RPMI7951 (cell line): Measurements from ENCODE around the gene PRKAR2B. TPM values are rescaled to one million over a fixed set of nuclear protein-coding genes. Genes with fewer than 3 reads are reported as not detected.
A peak's percentile ranks its signal among the peaks of the same experiment; 100 is the strongest.
"Not testable (repeated sequence)": the region's sequence is repeated elsewhere in the genome, so short reads cannot be mapped to it uniquely, and the experiment has no call there.

Experiments
- DNase-seq: peaks from one replicate; pipeline ENCODE4 v3.0.0-alpha.2; 2012; ENCODE audit warnings: low read depth
- total RNA-seq: library from RNA; depleted of rRNA; stranded (reverse); fragments of >200 nt; shearing (Covaris generic); gene quantifications from 2 replicates; pipeline ENCODE4 v1.2.3, GENCODE V29; 2014

PRKAR2B gene
- total RNA-seq, 1 experiment from 2014 or later = 3.7 TPM

DNA sequence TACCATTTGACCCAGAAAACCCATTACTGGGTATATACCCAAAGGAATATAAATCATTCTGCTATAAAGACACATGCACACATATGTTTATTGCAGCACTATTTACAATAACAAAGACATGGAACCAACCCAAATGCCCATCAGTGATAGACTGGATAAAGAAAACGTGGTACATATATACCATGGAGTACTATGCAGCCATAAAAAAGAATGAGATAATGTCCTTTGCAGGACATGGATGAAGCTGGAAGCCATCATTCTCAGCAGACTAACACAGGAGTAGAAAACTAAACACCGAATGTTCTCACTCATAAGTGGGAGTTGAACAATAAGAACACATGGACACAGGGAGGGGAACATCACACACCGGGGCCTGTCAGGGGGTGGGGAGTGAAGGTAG lies 111.2 kb downstream of the PRKAR2B start:
- DNase-seq = not testable (repeated sequence)

DNA sequence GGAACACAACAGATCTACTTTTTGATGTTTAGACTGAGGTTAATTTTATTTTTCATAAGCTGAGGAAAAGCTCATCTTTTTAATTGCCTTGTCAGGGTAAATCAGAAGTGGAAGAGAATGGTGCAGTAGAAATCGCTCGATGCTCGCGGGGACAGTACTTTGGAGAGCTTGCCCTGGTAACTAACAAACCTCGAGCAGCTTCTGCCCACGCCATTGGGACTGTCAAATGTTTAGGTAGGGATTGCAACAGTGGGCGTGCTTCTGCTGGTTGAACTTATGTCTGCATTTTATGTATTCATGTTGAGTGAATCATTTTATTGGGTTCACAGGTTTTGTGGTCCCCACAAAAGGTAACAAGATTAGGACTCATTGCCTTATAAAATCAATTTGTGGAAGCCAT lies 112.6 kb downstream of the PRKAR2B start:
- DNase-seq = no peak

- no peak for DNase-seq
These were observed 113.5 kb downstream of the PRKAR2B start for GRCh38 chr7:107158028-107158427.

- DNase-seq = no peak
These were observed 115.9 kb downstream of the PRKAR2B start for GRCh38 chr7:107160389-107160788.

DNA sequence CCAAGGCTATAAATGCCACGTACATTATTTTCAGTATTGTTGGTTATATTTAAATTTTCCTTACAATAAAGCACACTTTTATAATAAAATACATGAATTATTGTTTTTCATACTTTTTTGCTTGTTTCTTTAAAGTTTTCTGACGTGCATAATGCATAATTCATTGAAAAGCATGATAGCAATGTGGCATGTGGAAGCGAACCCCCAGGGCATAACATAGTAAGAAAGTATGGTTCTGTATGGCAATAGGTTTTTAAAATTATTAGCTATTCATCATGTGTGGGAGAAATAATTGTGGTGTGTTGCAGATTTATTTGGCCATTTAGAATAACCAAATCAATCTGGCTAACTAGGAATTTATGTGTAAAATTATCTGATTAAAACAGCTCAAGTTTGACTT lies 116.9 kb downstream of the PRKAR2B start:
- no peak for DNase-seq

- DNase-seq = no peak
These were observed 118.0 kb downstream of the PRKAR2B start for GRCh38 chr7:107162475-107162874.

DNA sequence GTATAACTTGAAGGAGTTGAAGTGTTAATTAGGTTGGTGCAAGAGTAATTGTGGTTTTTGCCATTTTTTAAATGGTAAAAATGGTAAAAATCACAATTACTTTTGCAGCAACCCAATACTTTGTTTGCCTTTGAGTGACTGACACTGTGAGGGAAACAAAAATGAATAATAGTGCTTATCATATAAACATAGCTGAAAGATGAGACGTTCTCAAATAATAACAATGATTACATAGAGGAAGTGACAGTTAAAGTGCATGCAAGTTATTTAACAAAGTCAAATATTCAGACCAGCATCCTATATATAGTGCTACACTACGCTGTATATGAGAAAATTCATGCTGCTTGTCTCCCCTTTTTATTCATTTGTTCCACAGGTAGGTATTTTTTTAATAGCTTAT lies 119.6 kb downstream of the PRKAR2B start:
- DNase-seq = no peak

- DNase-seq = no peak
These were observed 120.8 kb downstream of the PRKAR2B start for GRCh38 chr7:107165341-107165740.

DNA sequence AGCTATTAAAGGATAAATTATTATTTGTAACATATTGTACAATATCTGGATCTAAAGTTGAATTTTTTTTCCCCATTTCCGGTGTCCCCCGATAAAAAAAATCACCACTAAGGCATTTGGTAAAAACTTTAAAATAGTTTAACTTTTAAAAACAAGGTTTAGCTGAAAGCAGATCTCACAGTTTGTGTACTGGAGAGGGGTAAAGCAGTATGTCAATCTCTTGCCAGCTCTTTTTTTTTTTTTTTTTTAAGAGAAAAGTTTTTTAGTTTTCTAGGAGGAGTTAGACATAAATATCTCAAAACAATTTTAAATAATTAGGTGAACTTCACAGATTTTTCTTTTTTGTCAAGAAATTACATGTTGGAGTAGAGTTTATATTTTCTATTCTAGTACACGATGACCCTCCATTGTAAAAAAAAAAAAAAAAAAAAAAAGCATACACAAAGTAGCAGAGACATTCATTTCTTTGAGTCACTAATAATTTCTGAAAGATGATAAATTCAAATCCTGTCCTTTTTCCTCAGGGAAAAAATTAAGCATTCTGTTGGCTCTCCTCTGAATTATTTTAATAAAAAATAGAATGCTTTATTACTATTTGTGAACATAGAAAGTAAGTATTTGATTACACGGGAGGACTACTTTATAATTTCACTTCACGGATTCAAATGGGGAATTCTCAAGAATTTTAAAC lies 122.4 kb downstream of the PRKAR2B start:
- DNase-seq = no peak

DNA sequence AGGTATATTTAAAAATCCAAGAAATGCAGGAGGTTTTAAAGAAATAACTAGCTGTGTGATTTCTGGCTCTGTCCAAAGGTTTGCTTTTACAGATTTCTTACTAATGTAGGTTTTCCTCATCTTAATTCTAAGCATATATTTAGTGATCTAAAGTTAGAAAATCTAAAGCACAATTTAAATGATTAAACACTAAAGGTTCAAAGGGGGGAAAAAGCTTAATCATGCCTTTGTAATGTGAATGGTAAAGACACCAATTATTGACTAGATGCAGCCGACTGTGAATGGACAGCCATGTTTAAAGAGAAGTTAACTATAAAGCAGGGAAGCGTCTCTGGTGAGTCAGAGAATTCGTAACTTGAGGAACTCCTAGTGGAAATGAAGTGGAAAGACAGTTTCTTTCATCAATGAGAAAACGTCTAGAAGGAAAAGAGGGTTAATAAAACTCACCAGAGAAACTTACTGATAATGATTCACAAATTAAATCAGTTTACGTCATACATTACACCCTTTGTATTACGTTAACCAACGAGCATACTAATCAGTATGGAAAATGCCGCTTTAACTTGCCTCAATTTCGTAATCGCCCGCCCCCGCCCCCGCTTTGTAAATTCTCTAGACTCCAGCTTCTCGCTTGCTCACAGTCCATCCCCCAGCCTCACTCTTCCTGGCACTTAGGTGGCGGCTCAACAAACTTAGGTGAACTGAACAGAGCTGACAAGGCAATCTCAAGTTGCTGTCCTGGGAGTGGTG lies 123.2 kb downstream of the PRKAR2B start:
- peak; percentile 82 for DNase-seq

- peak; percentile 100 for DNase-seq
These were observed 124.0 kb downstream of the PRKAR2B start, which contains the start of gene HBP1 for GRCh38 chr7:107168233-107169119. Gene HBP1 (plus strand): TSS chr7:107169003. CDS start chr7:107179894, 10,891 bp downstream.

DNA sequence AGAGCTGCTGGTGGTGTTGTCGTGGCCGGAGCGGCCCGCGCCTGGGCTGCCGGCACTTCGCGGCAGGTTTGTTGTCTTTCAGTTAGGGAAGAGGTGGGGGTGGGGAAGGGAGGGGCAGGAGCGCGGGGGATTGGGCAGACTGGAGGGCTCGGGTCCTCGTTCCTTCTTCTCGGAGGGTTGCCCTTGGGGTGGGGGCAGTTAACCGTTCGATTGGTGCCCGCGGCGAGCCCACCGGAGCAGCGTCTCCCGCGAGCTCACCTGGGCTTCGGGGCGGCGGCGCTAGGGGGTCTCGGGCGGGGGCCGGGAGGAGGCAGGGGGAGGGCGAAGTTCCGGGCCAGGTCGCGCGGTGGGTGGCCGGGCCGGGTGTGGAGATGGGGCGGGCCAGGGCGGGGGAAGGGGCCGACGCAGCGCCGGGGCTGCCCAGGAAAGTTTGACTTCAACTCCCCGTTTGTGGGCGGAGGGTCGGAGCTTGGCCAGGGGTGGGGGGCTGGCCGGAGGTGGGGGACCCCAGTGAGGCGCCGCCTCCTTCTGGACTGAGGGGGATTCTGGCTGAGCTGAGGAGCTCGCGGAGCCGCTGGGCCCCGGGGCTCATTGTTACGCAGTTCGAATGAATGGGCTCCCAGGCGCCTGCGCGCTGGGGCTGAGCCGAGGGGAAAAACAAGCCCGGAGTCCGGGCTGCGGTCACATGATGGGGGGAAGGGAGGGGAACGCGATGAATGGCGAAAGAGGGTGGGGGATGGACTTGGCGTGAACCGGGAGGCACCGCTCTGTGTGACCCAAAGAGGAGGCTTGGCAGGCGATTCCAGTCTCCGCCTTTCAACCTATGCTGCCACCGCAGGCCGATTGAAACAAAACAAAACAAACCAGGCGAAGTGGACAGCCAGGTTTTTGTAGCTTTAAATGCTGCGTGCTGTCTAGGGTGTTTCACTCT lies 124.9 kb downstream of the PRKAR2B start:
- peak; percentile 97 for DNase-seq

GRCh38 chr7:107170051-107170915 lies 125.8 kb downstream of the PRKAR2B start:
- no peak for DNase-seq

- no peak for DNase-seq
These were observed 127.0 kb downstream of the PRKAR2B start for GRCh38 chr7:107171496-107171895.

GRCh38 chr7:107172276-107173032 lies 127.9 kb downstream of the PRKAR2B start:
- DNase-seq = no peak

- no peak for DNase-seq
These were observed 128.7 kb downstream of the PRKAR2B start for GRCh38 chr7:107173191-107173590.

- no peak for DNase-seq
These were observed 129.3 kb downstream of the PRKAR2B start for GRCh38 chr7:107173691-107174406.

- peak; percentile 33 for DNase-seq
These were observed 135.0 kb downstream of the PRKAR2B start for GRCh38 chr7:107179326-107180164.
